Stimulated activated CD4-positive, alpha-beta T cell treated with anti-CD3 and anti-CD28 coated beads, Interleukin-15, amount 100 ng/mL, for 48 hours (primary cell): Measurements from ENCODE around the gene CYP2F1.
A peak's percentile ranks its signal among the peaks of the same experiment; 100 is the strongest.
"Not testable (repeated sequence)": the region's sequence is repeated elsewhere in the genome, so short reads cannot be mapped to it uniquely, and the experiment has no call there.

Source experiments
- DNase-seq, 2 donors: peaks; one replicate each; pipeline ENCODE4 v3.0.0-alpha.2; 2020; ENCODE audit warnings: low read depth in 2 of 2

CYP2F1 gene

GRCh38 chr19:41114132-41114531 is at the start of gene CYP2F1:
Gene CYP2F1, plus strand, starts transcription at chr19:41114432. Its CDS starts 1,757 bp downstream, at chr19:41116189.
- DNase-seq: no peak

- no peak for DNase-seq
Measured at GRCh38 chr19:41064974-41065569, 49.2 kb upstream of the CYP2F1 start.

- DNase-seq: no peak
Measured at GRCh38 chr19:41076286-41076685, 37.9 kb upstream of the CYP2F1 start.

GRCh38 chr19:41083516-41083915 is 30.7 kb upstream of the CYP2F1 start:
- DNase-seq: no peak

- no peak for DNase-seq
Measured at GRCh38 chr19:41085748-41086415, 28.4 kb upstream of the CYP2F1 start.

- no peak for DNase-seq
Measured at GRCh38 chr19:41088151-41088550, 26.1 kb upstream of the CYP2F1 start, which contains the start of gene CYP2A13. Gene CYP2A13, plus strand, starts transcription at chr19:41088451. Its CDS starts 21 bp downstream, at chr19:41088472.

GRCh38 chr19:41089959-41090358 is 24.3 kb upstream of the CYP2F1 start:
- DNase-seq: no peak

- DNase-seq: no peak
Measured at GRCh38 chr19:41095703-41096102, 18.5 kb upstream of the CYP2F1 start.

- DNase-seq: no peak
Measured at GRCh38 chr19:41096353-41096752, 17.9 kb upstream of the CYP2F1 start.

- DNase-seq: no peak
Measured at GRCh38 chr19:41097302-41097701, 16.9 kb upstream of the CYP2F1 start.

- DNase-seq: no peak
Measured at GRCh38 chr19:41098762-41099161, 15.5 kb upstream of the CYP2F1 start.

GRCh38 chr19:41102210-41102609 is 12.0 kb upstream of the CYP2F1 start:
- DNase-seq: not testable (repeated sequence)

- DNase-seq: no peak
Measured at GRCh38 chr19:41106177-41106576, 8.1 kb upstream of the CYP2F1 start.

GRCh38 chr19:41111296-41111695 is 2.9 kb upstream of the CYP2F1 start:
- no peak for DNase-seq

GRCh38 chr19:41111750-41112295 is 2.4 kb upstream of the CYP2F1 start:
- DNase-seq: no peak

GRCh38 chr19:41112728-41113290 is 1.4 kb upstream of the CYP2F1 start:
- no peak for DNase-seq

GRCh38 chr19:41116261-41116660 is 2.0 kb downstream of the CYP2F1 start:
- DNase-seq: no peak

- DNase-seq: peak in 1 of 2 donors; percentile 11
Measured at GRCh38 chr19:41120929-41121911, 7.0 kb downstream of the CYP2F1 start.

GRCh38 chr19:41122846-41123245 is 8.6 kb downstream of the CYP2F1 start:
- not testable (repeated sequence) for DNase-seq

GRCh38 chr19:41123716-41124294 is 9.6 kb downstream of the CYP2F1 start:
- DNase-seq: no peak

- peak in 1 of 2 donors; percentile 33 for DNase-seq
Measured at GRCh38 chr19:41126765-41127203, 12.6 kb downstream of the CYP2F1 start.
